K562 (cell line): ENCODE measurements around the gene CCL5. TPM values are rescaled to one million over a fixed set of nuclear protein-coding genes. Genes with fewer than 3 reads are reported as not detected.

ENCODE experiments used
- ATAC-seq: fragments of 200-7000 bp; cut with Tn5 transposase; 3 replicates; pipeline ENCODE4 v1.9.1; 2020; ENCODE audit warnings: moderate library complexity
- BruUV-seq: library from RNA; stranded (reverse); fragments of 400-500 nt; replicated peaks from 2 replicates; lab custom pipeline; 2021; lab: Mats Ljungman, UMichigan
- CTCF ChIA-PET: fragments of 300-600 bp; formaldehyde crosslinking; extraction: SDS; loops from one replicate; lab custom pipeline; 2021; ENCODE audit warnings: low intra/inter-chr PET ratio; lab: Yijun Ruan, JAX
- POLR2A ChIA-PET: fragments of 300-600, 350-650 bp; sonication (Branson Sonifier 250); formaldehyde crosslinking; extraction: SDS; loops from one replicate; lab custom pipeline; 2021; ENCODE audit warnings: antibody characterized with exemption, inconsistent platforms; lab: Yijun Ruan, JAX
- DNase-seq, 4 experiments: peaks; one replicate each; pipeline versions ENCODE4 v3.0.0 to v3.0.0-alpha.2; 2011 to 2018; ENCODE audit warnings: low spot score in 3 of 4, mixed read lengths in 3 of 4; ENCODE audit errors: extremely low read depth in 1 of 4
- FAIRE-seq: peaks from 2 replicates; lab custom pipeline; 2011; peaks lifted over from hg19 to GRCh38; lab: Jason Lieb, UNC
- H2AFZ ChIP-seq: 2 replicates; pipeline ENCODE4 v1.6.0; 2011; ENCODE audit warnings: low read depth, low read length, control low read depth, inconsistent platforms
- H3K27ac ChIP-seq: fragments of 200-600 bp; 3 replicates; pipeline ENCODE4 v1.8.0; 2011; ENCODE audit warnings: low read depth, mild to moderate bottlenecking, control low read depth, inconsistent platforms, low read length, moderate library complexity, mixed read lengths; ENCODE audit errors: extremely low read depth
- H3K27me3 ChIP-seq, 2 experiments: fragments of 300-600 bp in 1 of 2; 2 replicates in 1 of 2; 3 replicates in 1 of 2; pipeline versions ENCODE4 v1.6.0 to v1.8.0; 2011; ENCODE audit warnings: inconsistent platforms in 2 of 2, low read length in 2 of 2, mild to moderate bottlenecking in 1 of 2, mixed read lengths in 1 of 2, moderate library complexity in 1 of 2; ENCODE audit not compliant: control insufficient read depth in 2 of 2, insufficient read depth in 2 of 2
- H3K36me3 ChIP-seq: fragments of 300-600 bp; 3 replicates; pipeline ENCODE4 v1.8.0; 2011; ENCODE audit warnings: mild to moderate bottlenecking, low read length, inconsistent platforms; ENCODE audit not compliant: control insufficient read depth, insufficient read depth
- H3K4me1 ChIP-seq, 2 experiments: fragments of 200-600 bp in 1 of 2; replicated peaks in 1 of 2; 2 replicates in 1 of 2; 3 replicates in 1 of 2; pipeline versions ENCODE4 v1.5.1 to v1.8.0; 2011; ENCODE audit warnings: inconsistent platforms in 2 of 2, low read length in 2 of 2, mild to moderate bottlenecking in 1 of 2, mixed read lengths in 1 of 2, moderate library complexity in 1 of 2; ENCODE audit not compliant: control insufficient read depth in 2 of 2, insufficient read depth in 2 of 2
- H3K4me2 ChIP-seq: 2 replicates; pipeline ENCODE4 v1.6.1; 2011; ENCODE audit warnings: low read length, control low read depth, inconsistent platforms, mixed read lengths; ENCODE audit not compliant: insufficient read depth
- H3K4me3 ChIP-seq: fragments of 200-600 bp; sonication (generic), shearing (Covaris generic); 2 replicates; pipeline ENCODE4 v1.5.1; 2016; ENCODE audit warnings: control low read depth, inconsistent platforms
- H3K79me2 ChIP-seq: fragments of 200-600 bp; 3 replicates; pipeline ENCODE4 v1.8.0; 2011; ENCODE audit warnings: low read length, inconsistent platforms; ENCODE audit not compliant: control insufficient read depth, insufficient read depth
- H3K9ac ChIP-seq, 2 experiments: 2 replicates each; pipeline versions ENCODE4 v1.6.0 to v1.6.1; 2011; ENCODE audit warnings: low read depth in 2 of 2, low read length in 2 of 2, control low read depth in 1 of 2, inconsistent platforms in 1 of 2, mild to moderate bottlenecking in 1 of 2, mixed read lengths in 1 of 2; ENCODE audit not compliant: insufficient read depth in 1 of 2
- H3K9me1 ChIP-seq: one replicate; pipeline ENCODE4 v1.6.0; 2011; ENCODE audit warnings: inconsistent platforms, mild to moderate bottlenecking, low read length, moderate library complexity; ENCODE audit not compliant: control insufficient read depth, insufficient read depth
- H3K9me3 ChIP-seq: replicated peaks from 2 replicates; pipeline ENCODE4 v1.5.1; 2011; ENCODE audit warnings: low read depth, low read length, inconsistent platforms; ENCODE audit not compliant: control insufficient read depth, insufficient read depth
- H4K20me1 ChIP-seq: replicated peaks from 2 replicates; pipeline ENCODE4 v1.6.1; 2011; ENCODE audit warnings: low read length, inconsistent platforms, mixed read lengths; ENCODE audit not compliant: control insufficient read depth, insufficient read depth
- CTBP1 ChIP-seq: fragments of 450-650 bp; IDR thresholded peaks from 2 replicates; pipeline ENCODE4 v1.6.1; 2016; ENCODE audit warnings: borderline replicate concordance
- HLTF ChIP-seq: fragments of 450-650 bp; IDR thresholded peaks from 2 replicates; pipeline ENCODE4 v1.6.1; 2016
- NCOA4 ChIP-seq: fragments of 450-650 bp; IDR thresholded peaks from 2 replicates; pipeline ENCODE4 v1.6.1; 2018; ENCODE audit warnings: mild to moderate bottlenecking; ENCODE audit not compliant: partially characterized antibody
- SIN3B ChIP-seq: fragments of 450-650 bp; IDR thresholded peaks from 2 replicates; pipeline ENCODE4 v1.6.1; 2017; ENCODE audit warnings: low read depth, mild to moderate bottlenecking, moderate library complexity
- ZNF253 ChIP-seq: fragments of 250-450 bp; sonication (Bioruptor Pico); conservative IDR thresholded peaks from 2 replicates; pipeline ENCODE4 v1.6.1; 2021; ENCODE audit warnings: mild to moderate bottlenecking
- ZNF347 ChIP-seq: fragments of 450-650 bp; formaldehyde crosslinking; IDR thresholded peaks from 2 replicates; pipeline ENCODE4 v1.4.0; 2020; ENCODE audit warnings: low read depth, mild to moderate bottlenecking, moderate library complexity
- ZNF766 ChIP-seq: fragments of 200-800 bp; sonication (Bioruptor generic); conservative IDR thresholded peaks from 2 replicates; pipeline ENCODE4 v1.6.1; 2016; ENCODE audit warnings: missing genetic modification characterization, missing compliant biosample characterization
- WGBS: fragments of 100-300 bp; shearing (Covaris generic); methylation state at CpG from one replicate; pipeline ENCODE4 v1.1.6; 2016; ENCODE audit warnings: low coverage, mixed read lengths; ENCODE audit not compliant: insufficient coverage; ENCODE audit errors: missing lambda C conversion rate; 5-methylcytosine and 5-hydroxymethylcytosine counted together
- in situ Hi-C: fragments of 300-500 bp; cut with MboI; formaldehyde crosslinking; loops from 4 replicates; pipeline ENCODE4 v1.15.0; 2018; ENCODE audit warnings: inconsistent platforms, mixed read lengths
- intact Hi-C: fragments of 100-400 bp; cut with micrococcal nuclease; formaldehyde crosslinking; loops from 2 replicates; pipeline ENCODE4 v1.14.2; 2022
- polyA plus RNA-seq, 8 experiments: library from polyadenylated mRNA; depleted of rRNA in 4 of 8; stranded (reverse) in 5 of 8; unstranded in 3 of 8; fragments of >200 nt; fragmentation: Nextera tagmentation in 2 of 8; fragmentation: Illumina TruSeq in 1 of 8; extraction: Ambion mirVana in 2 of 8; extraction: Trizol in 1 of 8; gene quantifications; 2 replicates each; pipeline versions ENCODE4 v1.2.1 to v1.2.3, GENCODE V29; 2011 to 2014; ENCODE audit warnings: inconsistent platforms in 1 of 8, missing spikeins in 1 of 8
- total RNA-seq, 7 experiments: library from RNA; depleted of rRNA in 6 of 7; stranded (reverse); fragments of >200 nt in 6 of 7; fragmentation: Illumina TruSeq in 2 of 7; extraction: Trizol in 2 of 7; gene quantifications; 2 replicates each; pipeline versions ENCODE4 v1.2.1 to v1.2.3, GENCODE V29; 2011 to 2021; ENCODE audit warnings: low replicate concordance in 1 of 7
- TF ChIP-seq, protein P1 (sequence below): IDR thresholded peaks from 2 replicates; pipeline ENCODE4 v1.6.1; 2014; ENCODE audit warnings: antibody characterized with exemption
- TF ChIP-seq, protein P2 (sequence below): conservative IDR thresholded peaks from 2 replicates; pipeline ENCODE4 v1.6.1; 2011; ENCODE audit warnings: low read depth, mild to moderate bottlenecking, low read length; ENCODE audit not compliant: control insufficient read depth

Gene CCL5
- total and polyA plus RNA-seq, 9 of the 15 experiments (the other 6 are each of a cell fraction or from before 2014, with no cell fraction given) = 0.18 to 0.59 (median 0.45) TPM; not detected in 1

DNA sequence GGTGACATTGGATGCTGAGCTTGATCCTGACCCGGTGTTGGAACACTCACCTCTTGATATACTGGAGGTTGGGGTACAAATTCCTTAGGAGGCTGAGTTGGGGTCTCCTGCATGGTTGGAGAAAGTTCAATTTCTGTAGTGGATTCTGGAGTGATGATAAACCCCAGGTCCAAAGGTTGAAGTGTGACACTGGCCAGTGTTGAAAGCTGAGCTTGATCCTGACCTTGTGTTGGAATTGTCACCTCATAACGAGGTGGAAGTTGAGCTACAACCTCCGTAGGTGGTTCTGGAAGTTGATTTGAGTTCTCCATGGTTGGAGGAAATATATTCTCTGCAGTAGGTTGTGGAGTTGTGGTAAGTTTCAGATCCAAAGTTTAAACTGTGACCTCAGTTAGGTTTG lies 29.2 kb upstream of the CCL5 start (continued):
- TF ChIP-seq, protein P1, sequence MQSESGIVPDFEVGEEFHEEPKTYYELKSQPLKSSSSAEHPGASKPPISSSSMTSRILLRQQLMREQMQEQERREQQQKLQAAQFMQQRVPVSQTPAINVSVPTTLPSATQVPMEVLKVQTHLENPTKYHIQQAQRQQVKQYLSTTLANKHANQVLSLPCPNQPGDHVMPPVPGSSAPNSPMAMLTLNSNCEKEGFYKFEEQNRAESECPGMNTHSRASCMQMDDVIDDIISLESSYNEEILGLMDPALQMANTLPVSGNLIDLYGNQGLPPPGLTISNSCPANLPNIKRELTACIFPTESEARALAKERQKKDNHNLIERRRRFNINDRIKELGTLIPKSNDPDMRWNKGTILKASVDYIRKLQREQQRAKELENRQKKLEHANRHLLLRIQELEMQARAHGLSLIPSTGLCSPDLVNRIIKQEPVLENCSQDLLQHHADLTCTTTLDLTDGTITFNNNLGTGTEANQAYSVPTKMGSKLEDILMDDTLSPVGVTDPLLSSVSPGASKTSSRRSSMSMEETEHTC = no peak
- TF ChIP-seq ZNF253 (CRISPR knock-in tag) = no peak
- no peak for TF ChIP-seq ZNF766
- TF ChIP-seq ZNF347 (CRISPR knock-in tag) = no peak
- TF ChIP-seq SIN3B = no peak

DNA sequence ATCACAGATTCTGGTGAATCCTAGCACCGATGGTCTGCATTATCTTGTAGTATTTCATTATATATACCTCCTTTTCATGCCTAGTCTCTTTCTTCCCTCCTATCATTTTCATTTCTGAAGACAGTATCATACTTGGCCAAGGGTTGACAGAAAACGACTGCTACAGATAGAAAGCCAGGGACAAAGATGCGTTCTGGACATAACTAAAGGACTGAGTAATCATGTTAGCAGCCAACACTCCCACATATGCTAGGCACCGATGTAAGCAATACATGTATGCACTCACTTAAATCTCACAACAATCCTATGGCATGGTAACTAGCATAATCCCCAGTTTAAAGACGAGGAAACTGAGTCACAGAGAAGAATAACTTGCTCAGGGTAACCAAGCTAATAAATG lies 27.5 kb upstream of the CCL5 start:
- in situ Hi-C loops = no loop called here
- TF ChIP-seq HLTF (no peak), CTBP1 (no peak), NCOA4 (no peak)
- TF ChIP-seq, protein P2, sequence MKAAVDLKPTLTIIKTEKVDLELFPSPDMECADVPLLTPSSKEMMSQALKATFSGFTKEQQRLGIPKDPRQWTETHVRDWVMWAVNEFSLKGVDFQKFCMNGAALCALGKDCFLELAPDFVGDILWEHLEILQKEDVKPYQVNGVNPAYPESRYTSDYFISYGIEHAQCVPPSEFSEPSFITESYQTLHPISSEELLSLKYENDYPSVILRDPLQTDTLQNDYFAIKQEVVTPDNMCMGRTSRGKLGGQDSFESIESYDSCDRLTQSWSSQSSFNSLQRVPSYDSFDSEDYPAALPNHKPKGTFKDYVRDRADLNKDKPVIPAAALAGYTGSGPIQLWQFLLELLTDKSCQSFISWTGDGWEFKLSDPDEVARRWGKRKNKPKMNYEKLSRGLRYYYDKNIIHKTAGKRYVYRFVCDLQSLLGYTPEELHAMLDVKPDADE = no peak
- Histone ChIP-seq H3K4me3 (no peak overlapping the region), H3K9me3 (no peaks in the 10 kb centered on the region), H2AFZ (no peak overlapping the region), H3K36me3 (no peaks in the 10 kb centered on the region), H4K20me1 (no peaks in the 10 kb centered on the region), H3K27ac (no peak overlapping the region), H3K9me1 (no peaks in the 10 kb centered on the region), H3K4me2 (no peak overlapping the region), H3K79me2 (no peaks in the 10 kb centered on the region), H3K27me3 (no peaks in the 10 kb centered on the region), H3K4me1 (peaks cover 13 to 23% of the 10 kb centered on the region in 2 experiments; a peak in 4 of 5 replicates), H3K9ac (no peak overlapping the region)
- BruUV-seq = no TSS peak
- ChIA-PET POLR2A (interaction anchor here (0.6 to 2.4 kb wide), 2 partner anchors 8 to 48 kb away, joined by 3 to 7 read pairs; no protein-coding TSS in a partner anchor), CTCF (no interaction called here)
- no peak for DNase-seq
- no peak for ATAC-seq
- 19% methylated on average over 5 of the region's 5 CpGs for WGBS
- intact Hi-C loops = no loop called here
- FAIRE-seq = no peak
